ENCODE data around the gene VCL.
"Not testable (repeated sequence)": the region's sequence is repeated elsewhere in the genome, so short reads cannot be mapped to it uniquely, and the experiment has no call there.

Gene VCL

DNA sequence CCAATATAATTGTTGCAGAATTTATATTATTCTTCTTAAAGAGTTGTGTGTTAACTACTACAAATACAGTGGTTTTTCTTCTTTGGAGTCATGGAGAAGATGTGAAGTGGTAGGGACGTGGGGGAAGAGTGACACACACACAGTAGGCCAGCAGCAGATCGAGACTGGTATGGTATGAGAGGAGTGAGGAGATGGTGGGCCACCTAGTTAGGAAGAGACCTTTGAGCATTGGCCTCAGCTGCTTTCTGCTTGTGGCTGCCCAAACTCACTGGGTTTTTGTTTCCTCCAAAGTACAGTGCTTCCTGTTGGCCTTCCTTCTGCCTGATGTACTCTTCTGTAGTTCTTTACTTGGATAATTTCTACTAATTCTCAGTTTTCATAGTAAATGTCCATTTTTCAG lies 14.6 kb downstream of the VCL start:
- no peak overlapping the region for H3K4me3 ChIP-seq (ENCODE audit: low read depth in 1 of 2, low read length in 2 of 2)
- no peaks in the 10 kb centered on the region for H3K27me3 ChIP-seq (ENCODE audit: low read depth, low read length)
- H3K4me1 ChIP-seq (ENCODE audit: control insufficient read depth in 1 of 2, insufficient read depth in 2 of 2, low read length in 2 of 2) = peaks cover 0 to 43% of the 10 kb centered on the region in 2 donors
- no peaks in the 10 kb centered on the region for H3K36me3 ChIP-seq (ENCODE audit: control insufficient read depth in 1 of 2, insufficient read depth in 2 of 2, low read length in 2 of 2)
- no peaks in the 10 kb centered on the region for H3K9me3 ChIP-seq (ENCODE audit: control insufficient read depth in 1 of 2, low read length in 2 of 2)
- H3K27ac ChIP-seq (ENCODE audit: low read length) = no peak overlapping the region

DNA sequence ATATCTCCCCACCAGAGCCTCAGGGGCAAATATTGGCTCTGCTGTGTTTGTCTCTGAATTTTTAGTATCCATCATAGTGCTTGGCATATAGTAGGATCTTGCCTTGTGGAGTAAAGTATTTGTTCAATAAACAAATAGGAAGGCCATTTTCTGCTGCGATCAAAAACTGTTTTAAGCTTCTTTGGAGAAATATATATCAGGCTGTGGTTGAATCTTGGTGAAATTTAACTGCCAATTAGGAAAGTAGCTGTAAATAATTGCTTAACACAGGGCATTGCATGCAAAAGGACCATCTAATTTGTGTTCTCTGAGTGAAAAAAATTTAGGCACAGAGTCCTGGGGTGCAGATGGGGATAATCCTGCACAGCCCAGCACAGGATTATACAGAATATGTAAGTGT lies 15.1 kb downstream of the VCL start:
- Histone ChIP-seq H3K4me1 (ENCODE audit: control insufficient read depth in 1 of 2, insufficient read depth in 2 of 2, low read length in 2 of 2) (peaks cover 0 to 45% of the 10 kb centered on the region in 2 donors), H3K4me3 (ENCODE audit: low read depth in 1 of 2, low read length in 2 of 2) (no peak overlapping the region), H3K9me3 (ENCODE audit: control insufficient read depth in 1 of 2, low read length in 2 of 2) (no peaks in the 10 kb centered on the region), H3K27me3 (ENCODE audit: low read depth, low read length) (no peaks in the 10 kb centered on the region), H3K27ac (ENCODE audit: low read length) (no peak overlapping the region), H3K36me3 (ENCODE audit: control insufficient read depth in 1 of 2, insufficient read depth in 2 of 2, low read length in 2 of 2) (no peaks in the 10 kb centered on the region)

DNA sequence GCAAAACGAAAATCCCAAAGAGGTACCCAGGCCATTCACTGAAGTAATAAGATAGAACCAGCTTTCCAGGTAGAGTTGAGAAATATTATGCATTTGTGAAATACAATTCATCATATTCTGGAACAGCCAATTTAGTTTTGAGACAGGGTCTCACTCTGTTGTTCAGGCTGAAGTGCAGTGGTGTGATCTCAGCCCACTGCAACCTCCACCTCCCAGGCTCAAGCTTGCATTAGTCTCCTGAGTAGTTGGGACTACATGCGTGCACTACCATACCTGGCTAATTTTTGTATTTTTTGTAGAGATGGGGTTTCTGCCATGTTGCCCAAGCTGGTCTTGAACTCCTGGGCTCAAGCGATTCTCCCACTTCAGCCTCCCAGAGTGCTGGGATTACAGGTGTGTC lies 16.7 kb downstream of the VCL start:
- not testable (repeated sequence) for H3K27me3 ChIP-seq (ENCODE audit: low read depth, low read length); H3K36me3 ChIP-seq (ENCODE audit: control insufficient read depth in 1 of 2, insufficient read depth in 2 of 2, low read length in 2 of 2); H3K9me3 ChIP-seq (ENCODE audit: control insufficient read depth in 1 of 2, low read length in 2 of 2); H3K4me3 ChIP-seq (ENCODE audit: low read depth in 1 of 2, low read length in 2 of 2); H3K27ac ChIP-seq (ENCODE audit: low read length)
- peaks cover 2 to 43% of the 10 kb centered on the region in 2 donors for H3K4me1 ChIP-seq (ENCODE audit: control insufficient read depth in 1 of 2, insufficient read depth in 2 of 2, low read length in 2 of 2)

DNA sequence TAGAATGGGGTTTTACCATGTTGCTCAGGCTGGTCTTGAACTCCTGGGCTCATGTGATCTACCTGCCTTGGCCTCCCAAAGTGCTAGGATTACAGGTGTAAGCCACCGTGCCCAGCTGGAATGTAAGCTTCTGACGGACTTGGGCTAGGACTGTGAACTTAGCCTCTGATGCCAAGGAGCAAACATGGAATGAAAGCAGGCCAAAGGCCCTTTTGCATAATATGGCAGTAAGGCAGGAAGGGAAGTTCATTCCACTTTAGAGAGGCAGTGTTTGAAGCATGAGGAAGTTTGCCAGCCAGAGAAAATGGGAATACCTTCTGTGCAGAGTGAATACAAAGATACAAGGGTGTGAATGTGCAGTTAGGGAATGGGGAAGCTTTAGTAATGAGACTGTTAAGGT lies 20.3 kb downstream of the VCL start:
- Histone ChIP-seq H3K9me3 (ENCODE audit: control insufficient read depth in 1 of 2, low read length in 2 of 2) (no peaks in the 10 kb centered on the region), H3K4me1 (ENCODE audit: control insufficient read depth in 1 of 2, insufficient read depth in 2 of 2, low read length in 2 of 2) (peaks cover 2 to 36% of the 10 kb centered on the region in 2 donors), H3K36me3 (ENCODE audit: control insufficient read depth in 1 of 2, insufficient read depth in 2 of 2, low read length in 2 of 2) (no peaks in the 10 kb centered on the region), H3K27me3 (ENCODE audit: low read depth, low read length) (no peaks in the 10 kb centered on the region), H3K27ac (ENCODE audit: low read length) (no peak overlapping the region), H3K4me3 (ENCODE audit: low read depth in 1 of 2, low read length in 2 of 2) (no peak overlapping the region)

DNA sequence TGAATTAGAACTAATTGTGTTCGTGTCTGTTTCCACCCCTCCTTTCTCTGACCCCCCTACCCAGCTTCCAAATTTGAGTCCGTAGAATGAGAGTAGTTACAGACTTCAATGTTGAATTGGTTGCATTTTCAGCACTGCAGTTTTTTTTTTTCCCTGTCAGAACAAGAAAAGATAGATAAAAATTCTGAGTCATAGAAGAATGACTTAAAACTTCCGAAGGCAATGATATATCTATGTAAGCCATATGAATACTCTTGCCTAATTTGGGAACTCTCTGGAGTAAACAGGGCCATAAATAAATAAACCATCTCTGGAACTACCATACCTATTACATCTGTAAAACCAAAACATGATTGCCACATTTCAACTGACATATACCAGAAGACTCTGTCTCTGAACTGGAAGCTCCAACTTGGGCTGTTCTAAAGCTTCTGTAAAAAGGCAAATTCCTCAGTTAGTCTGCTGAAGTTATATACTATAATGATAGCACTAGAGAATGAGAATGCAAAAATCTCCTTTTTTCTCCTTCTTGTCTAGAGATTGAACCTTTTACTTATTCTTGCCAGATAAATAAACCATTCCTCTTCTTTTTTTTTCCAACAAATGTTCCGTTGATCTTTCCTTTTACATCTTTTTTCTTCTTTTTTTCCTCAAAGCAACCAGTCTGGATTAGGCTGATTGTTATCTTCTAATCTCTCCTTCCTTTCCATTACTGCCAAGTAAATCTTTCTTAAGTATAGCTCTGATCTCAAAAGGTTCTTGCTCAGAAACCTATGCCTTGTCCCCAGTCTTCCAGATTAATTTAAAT lies 23.5 kb downstream of the VCL start:
- H3K4me1 ChIP-seq (ENCODE audit: control insufficient read depth in 1 of 2, insufficient read depth in 2 of 2, low read length in 2 of 2) = peaks cover 2 to 50% of the 10 kb centered on the region in 2 donors
- no peak overlapping the region for H3K27ac ChIP-seq (ENCODE audit: low read length)
- no peaks in the 10 kb centered on the region for H3K36me3 ChIP-seq (ENCODE audit: control insufficient read depth in 1 of 2, insufficient read depth in 2 of 2, low read length in 2 of 2)
- no peak overlapping the region for H3K4me3 ChIP-seq (ENCODE audit: low read depth in 1 of 2, low read length in 2 of 2)
- H3K9me3 ChIP-seq (ENCODE audit: control insufficient read depth in 1 of 2, low read length in 2 of 2) = no peaks in the 10 kb centered on the region
- H3K27me3 ChIP-seq (ENCODE audit: low read depth, low read length) = no peaks in the 10 kb centered on the region

DNA sequence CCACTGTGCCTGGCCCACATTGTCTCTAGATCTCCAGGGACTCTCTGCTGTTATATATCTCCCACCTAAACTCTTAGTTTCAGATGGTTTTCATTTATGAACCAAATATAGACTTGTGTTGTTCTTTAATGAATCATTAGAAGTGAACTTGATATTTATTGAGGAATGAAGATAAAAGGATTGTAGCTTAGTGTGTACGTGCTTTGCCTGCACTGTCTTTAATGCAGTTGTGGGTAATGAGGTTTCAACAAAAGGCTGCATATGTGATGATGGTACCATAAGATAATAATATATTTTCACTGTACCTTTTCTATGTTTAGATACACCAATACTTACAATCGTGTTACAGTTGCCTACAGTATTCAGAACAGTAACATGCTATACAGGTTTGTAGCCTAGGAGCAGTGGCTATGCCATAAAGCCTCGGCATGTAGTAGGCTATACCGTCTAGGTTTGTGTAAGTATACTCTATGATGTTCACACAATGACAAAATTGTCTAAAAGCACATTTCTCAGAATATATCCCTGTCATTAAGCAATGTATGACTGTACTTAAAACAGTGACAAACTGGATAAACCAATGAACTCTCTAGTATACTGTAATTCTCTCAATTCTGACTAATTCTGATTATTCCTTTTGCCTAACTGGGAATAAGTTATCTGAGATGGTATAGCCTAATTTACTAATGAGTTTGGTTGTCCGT lies 25.2 kb downstream of the VCL start:
- Histone ChIP-seq H3K4me3 (ENCODE audit: low read depth in 1 of 2, low read length in 2 of 2) (no peak overlapping the region), H3K27ac (ENCODE audit: low read length) (no peak overlapping the region)

DNA sequence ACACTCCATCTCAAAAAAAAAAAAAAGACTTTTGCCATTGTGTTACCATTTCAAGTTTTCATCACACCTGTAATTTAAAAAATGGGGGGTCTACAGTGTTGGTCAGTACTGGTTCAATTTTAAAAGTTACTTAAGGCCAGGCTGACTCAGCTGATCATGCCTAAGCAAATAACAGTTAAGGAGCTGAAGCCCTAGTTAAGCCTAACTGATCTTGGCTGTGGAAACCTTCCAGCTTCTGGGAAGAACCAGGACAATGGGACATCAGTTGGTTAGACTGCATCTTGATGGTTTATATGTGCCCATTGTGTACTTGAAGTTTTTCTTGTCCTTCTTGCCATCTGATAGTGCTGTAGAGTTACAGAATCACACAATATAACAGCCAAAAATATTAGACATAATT lies 26.7 kb downstream of the VCL start:
- Histone ChIP-seq H3K9me3 (ENCODE audit: control insufficient read depth in 1 of 2, low read length in 2 of 2) (no peaks in the 10 kb centered on the region), H3K36me3 (ENCODE audit: control insufficient read depth in 1 of 2, insufficient read depth in 2 of 2, low read length in 2 of 2) (no peaks in the 10 kb centered on the region), H3K4me3 (ENCODE audit: low read depth in 1 of 2, low read length in 2 of 2) (no peak overlapping the region), H3K27ac (ENCODE audit: low read length) (no peak overlapping the region), H3K27me3 (ENCODE audit: low read depth, low read length) (no peaks in the 10 kb centered on the region), H3K4me1 (ENCODE audit: control insufficient read depth in 1 of 2, insufficient read depth in 2 of 2, low read length in 2 of 2) (peaks cover 0 to 51% of the 10 kb centered on the region in 2 donors)

More for the DNA sequence above, 25.2 kb downstream of the VCL start:
- Histone ChIP-seq H3K9me3 (ENCODE audit: control insufficient read depth in 1 of 2, low read length in 2 of 2) (no peaks in the 10 kb centered on the region), H3K27me3 (ENCODE audit: low read depth, low read length) (no peaks in the 10 kb centered on the region), H3K4me1 (ENCODE audit: control insufficient read depth in 1 of 2, insufficient read depth in 2 of 2, low read length in 2 of 2) (peaks cover 2 to 50% of the 10 kb centered on the region in 2 donors), H3K36me3 (ENCODE audit: control insufficient read depth in 1 of 2, insufficient read depth in 2 of 2, low read length in 2 of 2) (no peaks in the 10 kb centered on the region)

DNA sequence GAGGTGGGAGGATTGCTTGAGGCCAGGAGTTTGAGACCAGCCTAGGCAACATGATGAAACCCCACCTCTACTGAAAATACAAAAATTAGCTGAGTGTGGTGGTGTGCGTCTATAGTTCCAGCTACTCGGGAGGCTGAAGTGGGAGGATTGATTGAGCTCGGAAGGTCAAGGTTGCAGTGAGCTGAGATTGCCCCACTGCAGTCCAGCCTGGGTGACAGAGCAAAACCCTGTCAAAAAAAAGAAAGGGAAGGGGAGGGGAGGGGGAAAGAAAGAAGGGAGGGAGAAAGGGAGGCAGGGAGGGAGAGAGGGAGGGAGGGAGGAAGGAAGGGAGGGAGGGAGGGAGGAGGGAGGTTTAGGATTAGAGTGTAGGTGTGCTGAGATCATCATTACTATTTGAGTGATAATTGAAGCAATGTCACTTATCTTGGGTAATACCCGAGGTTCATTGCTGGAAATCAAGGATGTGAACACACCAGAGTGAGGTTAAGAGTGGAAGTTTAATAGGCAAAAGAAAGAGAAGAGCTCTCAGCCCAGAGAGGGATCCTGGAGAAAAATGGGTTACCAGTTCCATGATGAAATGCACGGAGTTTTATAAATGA lies 27.6 kb downstream of the VCL start:
- no peak overlapping the region for H3K4me3 ChIP-seq (ENCODE audit: low read depth in 1 of 2, low read length in 2 of 2)
- no peak overlapping the region for H3K27ac ChIP-seq (ENCODE audit: low read length)
- H3K9me3 ChIP-seq (ENCODE audit: control insufficient read depth in 1 of 2, low read length in 2 of 2) = no peaks in the 10 kb centered on the region
- no peaks in the 10 kb centered on the region for H3K36me3 ChIP-seq (ENCODE audit: control insufficient read depth in 1 of 2, insufficient read depth in 2 of 2, low read length in 2 of 2)
- no peaks in the 10 kb centered on the region for H3K27me3 ChIP-seq (ENCODE audit: low read depth, low read length)
- peaks cover 0 to 53% of the 10 kb centered on the region in 2 donors for H3K4me1 ChIP-seq (ENCODE audit: control insufficient read depth in 1 of 2, insufficient read depth in 2 of 2, low read length in 2 of 2)

DNA sequence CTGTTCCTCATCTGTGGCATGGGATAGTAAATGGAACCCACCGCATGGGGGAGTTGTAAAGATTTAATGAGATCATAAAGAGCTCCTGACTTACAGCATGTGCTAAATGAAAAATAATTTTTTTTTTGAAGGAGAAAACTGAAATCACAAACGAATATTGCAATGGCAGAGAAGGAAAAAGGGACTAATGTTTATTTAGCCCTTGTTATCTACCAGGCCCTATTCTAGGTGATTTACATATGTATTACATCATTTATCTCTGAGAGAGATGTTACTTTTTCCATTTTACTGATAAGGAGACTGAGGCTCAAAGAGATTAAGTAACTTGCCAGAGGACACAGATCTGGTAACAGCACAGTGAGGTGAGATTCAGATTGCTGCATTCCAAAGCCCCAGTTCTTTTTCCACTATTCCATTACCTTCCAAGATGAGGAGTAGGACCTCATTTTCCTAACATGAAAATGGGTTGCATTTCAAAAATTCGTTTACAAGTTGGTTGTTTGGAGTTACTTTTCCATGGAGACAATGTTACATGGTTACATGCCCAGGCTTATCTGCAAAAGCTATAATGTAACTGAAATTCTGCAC lies 28.6 kb downstream of the VCL start:
- Histone ChIP-seq H3K36me3 (ENCODE audit: control insufficient read depth in 1 of 2, insufficient read depth in 2 of 2, low read length in 2 of 2) (no peaks in the 10 kb centered on the region), H3K9me3 (ENCODE audit: control insufficient read depth in 1 of 2, low read length in 2 of 2) (no peaks in the 10 kb centered on the region), H3K27me3 (ENCODE audit: low read depth, low read length) (no peaks in the 10 kb centered on the region), H3K4me3 (ENCODE audit: low read depth in 1 of 2, low read length in 2 of 2) (no peak overlapping the region), H3K4me1 (ENCODE audit: control insufficient read depth in 1 of 2, insufficient read depth in 2 of 2, low read length in 2 of 2) (peaks cover 0 to 53% of the 10 kb centered on the region in 2 donors), H3K27ac (ENCODE audit: low read length) (no peak overlapping the region)

DNA sequence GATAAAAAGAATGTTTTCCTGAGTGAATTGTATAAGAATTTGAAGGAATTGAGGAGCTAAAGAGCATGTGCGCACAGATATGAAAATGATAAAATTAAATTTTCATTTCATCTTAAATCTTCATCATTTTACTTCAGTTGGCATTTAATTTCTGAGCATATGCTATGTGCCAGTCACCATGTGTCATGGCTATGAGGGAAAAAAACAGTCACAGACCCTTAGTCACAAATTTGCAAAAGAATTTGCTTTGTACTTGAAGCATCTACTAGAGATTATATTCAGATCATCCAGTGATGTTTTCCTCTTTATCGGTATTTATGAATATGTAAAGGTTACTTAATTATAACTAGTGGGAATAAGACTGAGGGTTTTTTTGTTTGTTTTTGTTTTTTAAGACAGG lies 29.8 kb downstream of the VCL start:
- H3K27ac ChIP-seq (ENCODE audit: low read length) = no peak overlapping the region
- no peak overlapping the region for H3K4me3 ChIP-seq (ENCODE audit: low read depth in 1 of 2, low read length in 2 of 2)
- H3K4me1 ChIP-seq (ENCODE audit: control insufficient read depth in 1 of 2, insufficient read depth in 2 of 2, low read length in 2 of 2) = peaks cover 0 to 60% of the 10 kb centered on the region in 2 donors
- H3K27me3 ChIP-seq (ENCODE audit: low read depth, low read length) = no peaks in the 10 kb centered on the region
- no peaks in the 10 kb centered on the region for H3K9me3 ChIP-seq (ENCODE audit: control insufficient read depth in 1 of 2, low read length in 2 of 2)
- H3K36me3 ChIP-seq (ENCODE audit: control insufficient read depth in 1 of 2, insufficient read depth in 2 of 2, low read length in 2 of 2) = no peaks in the 10 kb centered on the region

DNA sequence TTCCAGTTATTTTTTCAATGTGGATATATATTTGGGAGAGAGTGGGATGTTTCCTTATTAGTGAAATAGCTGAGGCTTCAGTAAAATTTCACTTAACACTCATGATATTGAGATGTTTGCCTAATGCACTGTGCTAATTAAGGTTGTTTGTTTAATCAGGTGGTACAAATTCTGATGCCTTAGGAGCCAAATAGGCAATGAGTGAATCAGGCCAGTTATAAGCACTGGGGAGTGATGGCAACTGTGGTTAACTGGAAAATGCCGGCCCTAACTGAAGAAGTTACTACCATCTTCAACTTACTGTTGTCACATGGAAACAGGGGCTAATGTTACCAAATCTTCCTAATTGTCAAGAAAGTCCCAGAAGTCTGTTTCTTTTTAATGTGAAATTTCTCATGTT lies 32.0 kb downstream of the VCL start:
- Histone ChIP-seq H3K27me3 (ENCODE audit: low read depth, low read length) (no peaks in the 10 kb centered on the region), H3K27ac (ENCODE audit: low read length) (peak overlapping the region; percentile 19), H3K4me1 (ENCODE audit: control insufficient read depth in 1 of 2, insufficient read depth in 2 of 2, low read length in 2 of 2) (peaks cover 0 to 59% of the 10 kb centered on the region in 2 donors), H3K4me3 (ENCODE audit: low read depth in 1 of 2, low read length in 2 of 2) (no peak overlapping the region), H3K36me3 (ENCODE audit: control insufficient read depth in 1 of 2, insufficient read depth in 2 of 2, low read length in 2 of 2) (no peaks in the 10 kb centered on the region), H3K9me3 (ENCODE audit: control insufficient read depth in 1 of 2, low read length in 2 of 2) (no peaks in the 10 kb centered on the region)
